Testis (tissue), 3 donors: ENCODE measurements around the gene SLC25A21. TPM values are rescaled to one million over a fixed set of nuclear protein-coding genes. Genes with fewer than 3 reads are reported as not detected.
"Not testable (repeated sequence)": the region's sequence is repeated elsewhere in the genome, so short reads cannot be mapped to it uniquely, and the experiment has no call there.

ENCODE experiments used
- DNase-seq: peaks from one replicate; pipeline ENCODE4 v3.0.0-alpha.2; 2019
- H3K27ac ChIP-seq, 2 donors: fragments of 200-600 bp; sonication (generic); one replicate each; pipeline ENCODE4 v1.5.1; 2019
- H3K27me3 ChIP-seq: fragments of 200-600 bp; sonication (generic); one replicate; pipeline ENCODE4 v1.5.1; 2019
- H3K36me3 ChIP-seq: fragments of 200-600 bp; sonication (generic); one replicate; pipeline ENCODE4 v1.5.1; 2017; ENCODE audit warnings: low read depth; ENCODE audit errors: missing control alignments
- H3K4me1 ChIP-seq: fragments of 200-600 bp; sonication (generic); one replicate; pipeline ENCODE4 v1.5.1; 2019
- H3K4me3 ChIP-seq, 2 donors: fragments of 200-600 bp; sonication (generic); one replicate each; pipeline ENCODE4 v1.5.1; 2017 to 2019
- H3K9me3 ChIP-seq: fragments of 200-600 bp; sonication (generic); one replicate; pipeline ENCODE4 v1.5.1; 2017
- CTCF ChIP-seq, 3 experiments: fragments of 450-650 bp in 2 of 3; fragments of 200-600 bp in 1 of 3; sonication (generic) in 1 of 3; IDR thresholded peaks; one replicate each; pipeline ENCODE4 v1.5.1; 2016 to 2019; ENCODE audit warnings: antibody characterized with exemption in 3 of 3, mild to moderate bottlenecking in 2 of 3, moderate library complexity in 1 of 3
- POLR2A ChIP-seq: fragments of 450-650 bp; IDR thresholded peaks from one replicate; pipeline ENCODE4 v1.6.1; 2017; ENCODE audit warnings: antibody characterized with exemption, mild to moderate bottlenecking, moderate library complexity
- WGBS, 2 donors: methylation state at CpG; one replicate each; pipeline ENCODE4 v1.1.5; 2018; 5-methylcytosine and 5-hydroxymethylcytosine counted together
- intact Hi-C: fragments of 100-400 bp; cut with DNase I; formaldehyde crosslinking; loops from one replicate; pipeline ENCODE4 v1.15.1; 2023; ENCODE audit warnings: low total_unique reads
- polyA plus RNA-seq: library from polyadenylated mRNA; stranded (reverse); fragments of 350-450 nt; fragmentation: Illumina TruSeq; extraction: RNeasy Lipid Tissue Mini Kit (QIAGEN cat#74804); gene quantifications from one replicate; pipeline ENCODE4 v1.2.3, GENCODE V29; 2014; ENCODE audit warnings: low read depth, low replicate concordance; ENCODE audit not compliant: insufficient read depth
- total RNA-seq, 2 donors: library from RNA; depleted of rRNA; stranded (reverse); fragments of >200 nt; gene quantifications; one replicate each; pipeline ENCODE4 v1.2.3, GENCODE V29; 2016

SLC25A21 gene
- total and polyA plus RNA-seq, 3 donors from 2014 or later, result 4.4 to 16.0 (median 13.6) TPM

GRCh38 chr14:37153483-37153882, 18.9 kb downstream of the SLC25A21 start:
- 87 to 92% methylated on average over 2 to 5 of the region's 5 CpGs for WGBS, 2 donors
- no peak overlapping the region for H3K4me3 ChIP-seq
- intact Hi-C loops, result no loop called here
- H3K4me1 ChIP-seq, result no peaks in the 10 kb centered on the region
- DNase-seq, result no peak
- no peak for TF ChIP-seq POLR2A
- no peak for TF ChIP-seq CTCF (IDR thresholded peaks at IDR 0.05)
- no peaks in the 10 kb centered on the region for H3K27me3 ChIP-seq
- no peaks in the 10 kb centered on the region for H3K36me3 ChIP-seq
- no peak overlapping the region for H3K27ac ChIP-seq
- H3K9me3 ChIP-seq, result no peaks in the 10 kb centered on the region

- Histone ChIP-seq H3K4me1 (no peaks in the 10 kb centered on the region), H3K36me3 (no peaks in the 10 kb centered on the region), H3K9me3 (no peaks in the 10 kb centered on the region), H3K27ac (no peak overlapping the region), H3K27me3 (no peaks in the 10 kb centered on the region), H3K4me3 (no peak overlapping the region)
- peak; percentile 28 for DNase-seq
- no peak for TF ChIP-seq CTCF (IDR thresholded peaks at IDR 0.05)
- no peak for TF ChIP-seq POLR2A
- intact Hi-C loops, result no loop called here
- WGBS, 2 donors, result 23% methylated on average over 1 of the region's 1 CpG; no CpG with 5 or more reads in 1 of the 2 donors
These were observed 19.4 kb downstream of the SLC25A21 start for GRCh38 chr14:37153005-37153404.

GRCh38 chr14:37150414-37150813, 22.0 kb downstream of the SLC25A21 start:
- no peaks in the 10 kb centered on the region for H3K27me3 ChIP-seq
- no peaks in the 10 kb centered on the region for H3K9me3 ChIP-seq
- no peaks in the 10 kb centered on the region for H3K4me1 ChIP-seq
- H3K4me3 ChIP-seq, result no peak overlapping the region
- no peaks in the 10 kb centered on the region for H3K36me3 ChIP-seq
- intact Hi-C loops, result no loop called here
- WGBS, 2 donors, result 16 to 25% methylated on average over 3 of the region's 3 CpGs
- no peak overlapping the region for H3K27ac ChIP-seq
- no peak for DNase-seq
- TF ChIP-seq CTCF (IDR thresholded peaks at IDR 0.05) (peak; percentile 34 to 75 (median 42)), POLR2A (no peak)

- H3K4me3 ChIP-seq, result no peak overlapping the region
- intact Hi-C loops, result no loop called here
- no peaks in the 10 kb centered on the region for H3K4me1 ChIP-seq
- H3K9me3 ChIP-seq, result no peaks in the 10 kb centered on the region
- no peaks in the 10 kb centered on the region for H3K27me3 ChIP-seq
- 60 to 80% methylated on average over 1 of the region's 1 CpG for WGBS, 2 donors
- no peak for DNase-seq
- no peaks in the 10 kb centered on the region for H3K36me3 ChIP-seq
- TF ChIP-seq POLR2A (no peak), CTCF (IDR thresholded peaks at IDR 0.05) (no peak)
- H3K27ac ChIP-seq, result no peak overlapping the region
These were observed 25.0 kb downstream of the SLC25A21 start for GRCh38 chr14:37147310-37147880.

- intact Hi-C loops, DNase-seq, H3K36me3 ChIP-seq, H3K4me1 ChIP-seq, H3K4me3 ChIP-seq, H3K9me3 ChIP-seq, H3K27me3 ChIP-seq, H3K27ac ChIP-seq: not testable (repeated sequence)
- 100% methylated on average over 1 of the region's 1 CpG for WGBS, 2 donors
These were observed 26.0 kb downstream of the SLC25A21 start for GRCh38 chr14:37146438-37146837.
